Measurements from ENCODE around the gene HS3ST3B1. TPM values are rescaled to one million over a fixed set of nuclear protein-coding genes. Genes with fewer than 3 reads are reported as not detected.

Gene HS3ST3B1
- total RNA-seq, 3 donors from 2014 or later = 0.96 to 3.6 (median 2.8) TPM

GRCh38 chr17:14276535-14277250 is 24.2 kb upstream of the HS3ST3B1 start:
- H3K27me3 ChIP-seq = peaks cover 0 to 3% of the 10 kb centered on the region in 2 donors
- intact Hi-C loops (cut with DNase I; ENCODE audit: low total_unique reads) = no loop called here
- no peak for DNase-seq (ENCODE audit: low spot score in 2 of 2)
- H3K4me1 ChIP-seq = no peaks in the 10 kb centered on the region
- no peak overlapping the region for H3K4me3 ChIP-seq
- TF ChIP-seq POLR2AphosphoS5 (IDR thresholded peaks at IDR 0.05) (no peak), POLR2A (IDR thresholded peaks at IDR 0.05) (no peak), CTCF (IDR thresholded peaks at IDR 0.05) (no peak)
- H3K36me3 ChIP-seq = no peaks in the 10 kb centered on the region
- H3K9me3 ChIP-seq = peaks cover 0 to 8% of the 10 kb centered on the region in 2 donors
- no peak overlapping the region for H3K27ac ChIP-seq

- Histone ChIP-seq H3K27me3 (peaks cover 0 to 3% of the 10 kb centered on the region in 2 donors), H3K36me3 (no peaks in the 10 kb centered on the region), H3K27ac (no peak overlapping the region), H3K4me1 (no peaks in the 10 kb centered on the region), H3K4me3 (no peak overlapping the region), H3K9me3 (no peaks in the 10 kb centered on the region)
- TF ChIP-seq POLR2AphosphoS5 (IDR thresholded peaks at IDR 0.05) = no peak
- no peak for TF ChIP-seq POLR2A (IDR thresholded peaks at IDR 0.05)
- TF ChIP-seq CTCF (IDR thresholded peaks at IDR 0.05) = no peak
- no peak for DNase-seq (ENCODE audit: low spot score in 2 of 2)
- intact Hi-C loops (cut with DNase I; ENCODE audit: low total_unique reads) = no loop called here
Measured at GRCh38 chr17:14281530-14281929, 19.4 kb upstream of the HS3ST3B1 start.

GRCh38 chr17:14282726-14283125 is 18.2 kb upstream of the HS3ST3B1 start:
- H3K9me3 ChIP-seq = no peaks in the 10 kb centered on the region
- H3K4me1 ChIP-seq = no peaks in the 10 kb centered on the region
- H3K4me3 ChIP-seq = no peak overlapping the region
- intact Hi-C loops (cut with DNase I; ENCODE audit: low total_unique reads) = no loop called here
- no peak for DNase-seq (ENCODE audit: low spot score in 2 of 2)
- H3K27ac ChIP-seq = no peak overlapping the region
- TF ChIP-seq CTCF (IDR thresholded peaks at IDR 0.05) (no peak), POLR2AphosphoS5 (IDR thresholded peaks at IDR 0.05) (no peak), POLR2A (IDR thresholded peaks at IDR 0.05) (no peak)
- H3K36me3 ChIP-seq = no peaks in the 10 kb centered on the region
- peaks cover 0 to 3% of the 10 kb centered on the region in 2 donors for H3K27me3 ChIP-seq

- H3K4me1 ChIP-seq = no peaks in the 10 kb centered on the region
- no peaks in the 10 kb centered on the region for H3K36me3 ChIP-seq
- H3K27me3 ChIP-seq = peaks cover 0 to 11% of the 10 kb centered on the region in 2 donors
- H3K27ac ChIP-seq = no peak overlapping the region
- H3K4me3 ChIP-seq = no peak overlapping the region
- intact Hi-C loops (cut with DNase I; ENCODE audit: low total_unique reads) = no loop called here
- no peaks in the 10 kb centered on the region for H3K9me3 ChIP-seq
- TF ChIP-seq POLR2A (IDR thresholded peaks at IDR 0.05) (no peak), POLR2AphosphoS5 (IDR thresholded peaks at IDR 0.05) (no peak), CTCF (IDR thresholded peaks at IDR 0.05) (no peak)
- no peak for DNase-seq (ENCODE audit: low spot score in 2 of 2)
Measured at GRCh38 chr17:14289162-14289561, 11.7 kb upstream of the HS3ST3B1 start.

- peaks cover 0 to 5% of the 10 kb centered on the region in 2 donors for H3K4me1 ChIP-seq
- no peaks in the 10 kb centered on the region for H3K36me3 ChIP-seq
- TF ChIP-seq POLR2A (IDR thresholded peaks at IDR 0.05) = no peak
- no peak for TF ChIP-seq CTCF (IDR thresholded peaks at IDR 0.05)
- TF ChIP-seq POLR2AphosphoS5 (IDR thresholded peaks at IDR 0.05) = no peak
- DNase-seq (ENCODE audit: low spot score in 2 of 2) = no peak
- H3K27ac ChIP-seq = no peak overlapping the region
- H3K4me3 ChIP-seq = no peak overlapping the region
- no peaks in the 10 kb centered on the region for H3K9me3 ChIP-seq
- intact Hi-C loops (cut with DNase I; ENCODE audit: low total_unique reads) = no loop called here
- H3K27me3 ChIP-seq = peaks cover 0 to 56% of the 10 kb centered on the region in 2 donors
Measured at GRCh38 chr17:14294876-14295275, 6.0 kb upstream of the HS3ST3B1 start.

Data from breast epithelium (tissue), 4 donors.